Stomach (tissue), 9 donors: ENCODE data around the gene BIRC7. TPM values are rescaled to one million over a fixed set of nuclear protein-coding genes. Genes with fewer than 3 reads are reported as not detected.

Source experiments
- DNase-seq, 2 donors: peaks; one replicate each; pipeline versions ENCODE4 v3.0.0 to v3.0.0-alpha.2; 2013 to 2019
- H3K27ac ChIP-seq, 5 donors: fragments of 200-600 bp in 4 of 5; sonication (generic) in 4 of 5; one replicate each; pipeline ENCODE4 v1.5.1; 2013 to 2019; ENCODE audit warnings: mild to moderate bottlenecking in 1 of 5, moderate library complexity in 1 of 5
- H3K27me3 ChIP-seq, 3 donors: fragments of 200-600 bp; sonication (generic); one replicate each; pipeline ENCODE4 v1.5.1; 2017 to 2019; ENCODE audit warnings: mixed run types in 1 of 3
- H3K36me3 ChIP-seq, 4 donors: fragments of 200-600 bp; sonication (generic); 1 replicate in 3 of 4; 2 replicates in 1 of 4; pipeline ENCODE4 v1.5.1; 2016 to 2019
- H3K4me1 ChIP-seq, 4 donors: fragments of 200-600 bp; sonication (generic); one replicate each; pipeline ENCODE4 v1.5.1; 2016 to 2019
- H3K4me3 ChIP-seq, 4 donors: fragments of 200-600 bp; sonication (generic) in 3 of 4; one replicate each; pipeline ENCODE4 v1.5.1; 2016 to 2019; ENCODE audit warnings: mild to moderate bottlenecking in 1 of 4
- H3K9me3 ChIP-seq, 4 donors: fragments of 200-600 bp; sonication (generic); one replicate each; pipeline ENCODE4 v1.5.1; 2016 to 2019
- EP300 ChIP-seq: sonication (generic); formaldehyde crosslinking; IDR thresholded peaks from one replicate; pipeline ENCODE4 v1.6.1; 2017; ENCODE audit warnings: antibody characterized with exemption
- POLR2A ChIP-seq, 4 donors: fragments of 450-650 bp; IDR thresholded peaks; one replicate each; pipeline ENCODE4 v1.6.1; 2016; ENCODE audit warnings: antibody characterized with exemption in 4 of 4, control low read depth in 2 of 4, mild to moderate bottlenecking in 1 of 4, moderate library complexity in 1 of 4
- POLR2AphosphoS5 ChIP-seq, 3 donors: sonication (generic); formaldehyde crosslinking; IDR thresholded peaks; one replicate each; pipeline ENCODE4 v1.6.1; 2016; ENCODE audit warnings: antibody characterized with exemption in 3 of 3
- WGBS, 5 donors: extraction: QIAGEN DNeasy Blood & Tissue Kit in 3 of 5; methylation state at CpG; one replicate each; pipeline versions ENCODE4 v1.1.5 to v1.1.7; 2013 to 2018; 5-methylcytosine and 5-hydroxymethylcytosine counted together
- intact Hi-C: fragments of 100-400 bp; cut with DNase I; formaldehyde crosslinking; loops from one replicate; pipeline ENCODE4 v1.15.1; 2023; ENCODE audit warnings: low total_unique reads
- polyA plus RNA-seq, 3 donors: library from polyadenylated mRNA; stranded (reverse); fragments of 200-250 nt; gene quantifications; one replicate each; pipeline ENCODE4 v1.2.3, GENCODE V29; 2013
- total RNA-seq, 5 donors: library from RNA; depleted of rRNA; stranded (reverse); fragments of >200 nt; gene quantifications; one replicate each; pipeline versions ENCODE4 v1.1.0 to v1.2.3, GENCODE V29; 2014 to 2016
- TF ChIP-seq, protein P1 (sequence below), 7 experiments: fragments of 450-650 bp in 4 of 7; fragments of 200-600 bp in 3 of 7; sonication (generic) in 3 of 7; IDR thresholded peaks; one replicate each; pipeline ENCODE4 v1.5.1; 2016 to 2019; ENCODE audit warnings: antibody characterized with exemption in 7 of 7, control low read depth in 2 of 7, mild to moderate bottlenecking in 1 of 7
- donor health status: healthy with polysubstance abuse.
- donor health status: Bipolar disorder and iron deficiency.
- donor health status: healthy.

BIRC7 gene
- total and polyA plus RNA-seq, 8 donors, result not detected

DNA sequence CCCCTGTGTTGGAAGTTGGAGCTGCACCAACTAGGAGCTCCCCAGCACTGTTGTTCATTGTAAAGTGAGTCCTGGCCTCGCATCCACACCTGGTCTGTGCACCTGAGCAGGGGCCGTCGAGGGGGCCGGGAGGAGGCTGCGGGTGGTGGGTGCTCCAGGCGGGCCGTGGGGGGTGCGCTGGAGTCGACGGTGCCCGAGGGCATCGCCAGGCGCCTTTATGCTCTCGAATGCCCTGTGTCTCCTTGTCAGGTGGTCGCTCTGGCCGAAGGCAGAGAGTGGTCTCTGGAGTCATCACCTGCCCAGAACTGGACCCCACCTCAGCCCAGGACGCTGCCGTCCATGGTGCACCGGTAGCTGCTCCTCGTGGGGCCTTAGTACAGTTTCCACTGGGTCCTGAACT lies 41.3 kb downstream of the BIRC7 start:
- Histone ChIP-seq H3K9me3 (no peaks in the 10 kb centered on the region), H3K4me3 (no peak overlapping the region), H3K27me3 (no peaks in the 10 kb centered on the region), H3K36me3 (peaks cover 48 to 68% (median 66%) of the 10 kb centered on the region in 4 donors), H3K4me1 (peaks cover 18 to 27% (median 25%) of the 10 kb centered on the region in 4 donors), H3K27ac (no peak overlapping the region)
- TF ChIP-seq POLR2A (IDR thresholded peaks at IDR 0.05) (no peak), POLR2AphosphoS5 (IDR thresholded peaks at IDR 0.05) (no peak), EP300 (no peak)
- TF ChIP-seq, protein P1, sequence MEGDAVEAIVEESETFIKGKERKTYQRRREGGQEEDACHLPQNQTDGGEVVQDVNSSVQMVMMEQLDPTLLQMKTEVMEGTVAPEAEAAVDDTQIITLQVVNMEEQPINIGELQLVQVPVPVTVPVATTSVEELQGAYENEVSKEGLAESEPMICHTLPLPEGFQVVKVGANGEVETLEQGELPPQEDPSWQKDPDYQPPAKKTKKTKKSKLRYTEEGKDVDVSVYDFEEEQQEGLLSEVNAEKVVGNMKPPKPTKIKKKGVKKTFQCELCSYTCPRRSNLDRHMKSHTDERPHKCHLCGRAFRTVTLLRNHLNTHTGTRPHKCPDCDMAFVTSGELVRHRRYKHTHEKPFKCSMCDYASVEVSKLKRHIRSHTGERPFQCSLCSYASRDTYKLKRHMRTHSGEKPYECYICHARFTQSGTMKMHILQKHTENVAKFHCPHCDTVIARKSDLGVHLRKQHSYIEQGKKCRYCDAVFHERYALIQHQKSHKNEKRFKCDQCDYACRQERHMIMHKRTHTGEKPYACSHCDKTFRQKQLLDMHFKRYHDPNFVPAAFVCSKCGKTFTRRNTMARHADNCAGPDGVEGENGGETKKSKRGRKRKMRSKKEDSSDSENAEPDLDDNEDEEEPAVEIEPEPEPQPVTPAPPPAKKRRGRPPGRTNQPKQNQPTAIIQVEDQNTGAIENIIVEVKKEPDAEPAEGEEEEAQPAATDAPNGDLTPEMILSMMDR (IDR thresholded peaks at IDR 0.05), result no peak
- 92 to 95% (median 94%) methylated on average over 16 to 20 of the region's 20 CpGs for WGBS, 5 donors
- no peak for DNase-seq
- intact Hi-C loops, result no loop called here

DNA sequence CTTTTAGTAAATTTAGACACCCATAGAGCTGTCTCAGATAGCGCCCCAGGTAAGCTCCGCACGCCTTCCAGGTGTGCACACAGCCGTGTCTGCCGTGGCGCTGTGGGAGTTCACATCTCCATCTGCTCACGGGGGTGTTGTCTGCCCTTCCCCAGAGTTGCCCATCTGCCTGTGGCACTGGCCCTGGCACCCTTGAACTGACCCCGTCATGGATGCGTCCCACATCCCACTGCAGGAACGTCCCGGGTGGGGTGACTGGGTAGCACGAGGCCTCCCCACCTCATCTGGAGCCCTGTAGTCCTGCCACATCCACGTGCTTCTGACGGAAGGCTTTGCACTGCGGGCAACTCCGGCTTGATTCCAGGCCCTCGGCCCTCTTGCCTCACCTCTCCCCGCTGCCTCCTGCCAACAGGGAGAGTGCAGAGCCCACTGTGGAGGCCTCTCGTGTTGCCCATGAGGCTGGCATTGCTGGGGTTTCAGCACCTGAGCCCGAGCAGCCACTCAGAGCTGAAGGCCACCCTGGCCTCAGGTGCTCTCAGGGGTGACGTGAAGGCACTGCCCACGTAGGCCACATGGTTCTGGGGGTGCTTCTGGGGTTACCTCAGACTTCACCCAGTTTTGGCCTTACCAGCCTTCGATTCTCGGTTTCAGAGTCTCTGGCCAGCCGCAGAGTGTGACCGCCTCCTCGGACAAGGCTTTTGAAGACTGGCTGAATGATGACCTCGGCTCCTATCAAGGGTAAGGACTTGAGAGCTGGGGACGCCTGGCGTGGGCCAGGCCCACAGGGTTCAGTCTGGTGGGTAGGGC lies 42.0 kb downstream of the BIRC7 start:
- TF ChIP-seq EP300 (no peak), POLR2AphosphoS5 (IDR thresholded peaks at IDR 0.05) (no peak), POLR2A (IDR thresholded peaks at IDR 0.05) (no peak)
- TF ChIP-seq, protein P1 (IDR thresholded peaks at IDR 0.05), result no peak
- no peak overlapping the region for H3K4me3 ChIP-seq
- 94 to 96% (median 95%) methylated on average over 16 to 30 of the region's 30 CpGs for WGBS, 5 donors
- H3K36me3 ChIP-seq, result peaks cover 52 to 76% (median 73%) of the 10 kb centered on the region in 4 donors
- no peaks in the 10 kb centered on the region for H3K27me3 ChIP-seq
- no peaks in the 10 kb centered on the region for H3K9me3 ChIP-seq
- H3K4me1 ChIP-seq, result peaks cover 18 to 25% (median 22%) of the 10 kb centered on the region in 4 donors
- intact Hi-C loops, result no loop called here
- no peak overlapping the region for H3K27ac ChIP-seq
- DNase-seq, result no peak

DNA sequence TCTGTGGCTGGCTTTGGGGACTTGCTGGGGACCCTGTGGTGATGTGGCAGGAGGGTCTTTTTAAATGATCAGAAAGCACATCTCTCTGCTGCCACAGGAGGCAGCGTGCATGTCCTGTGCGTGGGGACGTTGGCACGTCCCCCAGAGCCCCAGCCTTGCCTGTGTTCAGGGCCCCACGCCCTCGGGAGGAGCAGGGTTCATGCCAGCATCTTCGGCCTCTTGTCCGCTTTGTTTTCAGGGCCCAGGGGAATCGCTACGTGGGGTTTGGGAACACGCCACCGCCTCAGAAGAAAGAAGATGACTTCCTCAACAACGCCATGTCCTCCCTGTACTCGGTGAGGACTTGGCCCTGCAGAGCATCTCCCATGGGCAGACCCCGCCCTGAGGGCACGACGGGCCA lies 43.0 kb downstream of the BIRC7 start:
- intact Hi-C loops, result no loop called here
- Histone ChIP-seq H3K27ac (no peak overlapping the region), H3K9me3 (no peaks in the 10 kb centered on the region), H3K4me3 (no peak overlapping the region), H3K27me3 (no peaks in the 10 kb centered on the region), H3K36me3 (peaks cover 62 to 86% (median 83%) of the 10 kb centered on the region in 4 donors), H3K4me1 (peaks cover 12 to 19% (median 15%) of the 10 kb centered on the region in 4 donors)
- no peak for DNase-seq
- WGBS, 5 donors, result 81 to 86% (median 84%) methylated on average over 17 of the region's 17 CpGs
- TF ChIP-seq, protein P1 (IDR thresholded peaks at IDR 0.05), result no peak
- TF ChIP-seq EP300, result no peak
- TF ChIP-seq POLR2AphosphoS5 (IDR thresholded peaks at IDR 0.05), result no peak
- no peak for TF ChIP-seq POLR2A (IDR thresholded peaks at IDR 0.05)

GRCh38 chr20:63279931-63280330 lies 44.2 kb downstream of the BIRC7 start:
- Histone ChIP-seq H3K36me3 (peaks cover 74 to 98% (median 96%) of the 10 kb centered on the region in 4 donors), H3K27me3 (no peaks in the 10 kb centered on the region), H3K27ac (no peak overlapping the region), H3K4me3 (no peak overlapping the region), H3K4me1 (peaks cover 0 to 7% (median 3%) of the 10 kb centered on the region in 4 donors), H3K9me3 (no peaks in the 10 kb centered on the region)
- intact Hi-C loops, result no loop called here
- TF ChIP-seq POLR2A (IDR thresholded peaks at IDR 0.05), result no peak
- TF ChIP-seq POLR2AphosphoS5 (IDR thresholded peaks at IDR 0.05), result no peak
- TF ChIP-seq EP300, result no peak
- TF ChIP-seq, protein P1 (IDR thresholded peaks at IDR 0.05), result no peak
- no peak for DNase-seq
- WGBS, 5 donors, result 90 to 95% (median 94%) methylated on average over 15 of the region's 15 CpGs
